HCT116 (cell line): ENCODE results near the gene RANGAP1. TPM values are rescaled to one million over a fixed set of nuclear protein-coding genes. Genes with fewer than 3 reads are reported as not detected.

Experiments
- ATAC-seq: fragments of 200-7000 bp; cut with Tn5 transposase; 2 replicates; pipeline ENCODE4 v1.9.1; 2020; ENCODE audit warnings: mild to moderate bottlenecking, moderate library complexity
- BruUV-seq: library from RNA; stranded (reverse); fragments of 400-500 nt; replicated peaks from 2 replicates; lab custom pipeline; 2021; lab: Mats Ljungman, UMichigan
- CTCF ChIA-PET: fragments of 300-600 bp; sonication (Branson Sonifier 250); formaldehyde crosslinking; loops from one replicate; lab custom pipeline; 2021; ENCODE audit warnings: antibody characterized with exemption; lab: Charles Lee
- POLR2A ChIA-PET: fragments of 300-600, 350-600 bp; sonication (Branson Sonifier 250); formaldehyde crosslinking; loops from one replicate; lab custom pipeline; 2021; ENCODE audit warnings: antibody characterized with exemption; lab: Charles Lee
- RAD21 ChIA-PET, 2 experiments: fragments of 300-600 bp; sonication (Branson Sonifier 250); formaldehyde crosslinking; loops; one replicate each; lab custom pipeline; 2023; ENCODE audit warnings: low total read pairs in 2 of 2; ENCODE audit not compliant: uncharacterized antibody in 2 of 2, unreplicated experiment in 2 of 2, low non-redundant PET in 1 of 2; lab: Charles Lee
- DNase-seq: peaks from one replicate; pipeline ENCODE4 v3.0.0-alpha.2; 2010; ENCODE audit warnings: low read depth, low spot score
- H2AFZ ChIP-seq: fragments of 200-600 bp; shearing (Covaris generic), sonication (generic); 2 replicates; pipeline ENCODE4 v1.6.1; 2017; ENCODE audit warnings: low read depth, mixed run types, mixed read lengths, antibody characterized with exemption, low read length; ENCODE audit not compliant: poor library complexity, severe bottlenecking
- H3K27ac ChIP-seq: 2 replicates; pipeline ENCODE4 v1.5.1; 2012; ENCODE audit warnings: low read depth, low read length
- H3K27me3 ChIP-seq: fragments of 200-600 bp; sonication (generic); 2 replicates; pipeline ENCODE4 v1.6.1; 2016; ENCODE audit warnings: mixed run types, low read length, mixed read lengths; ENCODE audit not compliant: insufficient read depth
- H3K36me3 ChIP-seq, 2 experiments: fragments of 200-500 bp in 1 of 2; fragments of 200-600 bp in 1 of 2; sonication (Bioruptor generic) in 1 of 2; sonication (generic) in 1 of 2; 2 replicates each; pipeline versions ENCODE4 v1.5.1 to v1.6.1; 2014 to 2016; ENCODE audit warnings: low read length in 2 of 2, inconsistent platforms in 1 of 2, mixed read lengths in 1 of 2, mixed run types in 1 of 2; ENCODE audit not compliant: insufficient read depth in 2 of 2, control insufficient read depth in 1 of 2
- H3K4me1 ChIP-seq, 2 experiments: fragments of 200-600 bp in 1 of 2; sonication (generic) in 1 of 2; 2 replicates each; pipeline versions ENCODE4 v1.5.1 to v1.6.1; 2012 to 2017; ENCODE audit warnings: low read length in 2 of 2, inconsistent platforms in 1 of 2, mild to moderate bottlenecking in 1 of 2, mixed read lengths in 1 of 2, mixed run types in 1 of 2, moderate library complexity in 1 of 2; ENCODE audit not compliant: insufficient read depth in 2 of 2, control insufficient read depth in 1 of 2
- H3K4me2 ChIP-seq: fragments of 200-600 bp; sonication (generic); 2 replicates; pipeline ENCODE4 v1.6.1; 2017; ENCODE audit warnings: mixed run types, low read length, mixed read lengths
- H3K4me3 ChIP-seq, 2 experiments: fragments of 200-600 bp in 1 of 2; sonication (generic) in 1 of 2; replicated peaks in 1 of 2; 2 replicates each; pipeline ENCODE4 v1.5.1; 2011 to 2016; ENCODE audit warnings: low read length in 2 of 2, control low read depth in 1 of 2, low read depth in 1 of 2, mild to moderate bottlenecking in 1 of 2, mixed read lengths in 1 of 2, mixed run types in 1 of 2
- H3K79me2 ChIP-seq: fragments of 200-600 bp; sonication (generic); 2 replicates; pipeline ENCODE4 v1.6.1; 2017; ENCODE audit warnings: mild to moderate bottlenecking, mixed run types, low read length, moderate library complexity, mixed read lengths; ENCODE audit not compliant: insufficient read depth
- H3K9ac ChIP-seq: fragments of 200-600 bp; sonication (generic); 2 replicates; pipeline ENCODE4 v1.6.1; 2016; ENCODE audit warnings: low read length, mixed read lengths
- H3K9me2 ChIP-seq: fragments of 200-600 bp; sonication (generic), shearing (Covaris generic); 2 replicates; pipeline ENCODE4 v1.6.1; 2017; ENCODE audit warnings: mixed run types, mild to moderate bottlenecking, moderate library complexity; ENCODE audit not compliant: insufficient read depth
- H3K9me3 ChIP-seq, 2 experiments: fragments of 200-500 bp in 1 of 2; fragments of 200-600 bp in 1 of 2; sonication (Bioruptor generic) in 1 of 2; sonication (generic) in 1 of 2; 2 replicates each; pipeline ENCODE4 v1.6.1; 2014 to 2017; ENCODE audit warnings: low read length in 2 of 2, mixed read lengths in 2 of 2, inconsistent platforms in 1 of 2, low read depth in 1 of 2, mild to moderate bottlenecking in 1 of 2, mixed run types in 1 of 2, moderate library complexity in 1 of 2; ENCODE audit not compliant: control insufficient read depth in 1 of 2, insufficient read depth in 1 of 2
- H4K20me1 ChIP-seq: fragments of 200-600 bp; sonication (generic), shearing (Covaris generic); 2 replicates; pipeline ENCODE4 v1.6.1; 2017; ENCODE audit warnings: mixed run types, mild to moderate bottlenecking, moderate library complexity; ENCODE audit not compliant: insufficient read depth
- ATF3 ChIP-seq: IDR thresholded peaks from 2 replicates; pipeline ENCODE4 v1.6.1; 2012
- CEBPB ChIP-seq: IDR thresholded peaks from 2 replicates; pipeline ENCODE4 v1.6.1; 2012; ENCODE audit warnings: low read depth
- CTCF ChIP-seq, 3 experiments: fragments of 200-600 bp in 1 of 3; sonication (generic) in 1 of 3; IDR thresholded peaks in 2 of 3; conservative IDR thresholded peaks in 1 of 3; 2 replicates each; pipeline ENCODE4 v1.5.1; 2012 to 2017; ENCODE audit warnings: low read depth in 2 of 3, low read length in 2 of 3, antibody characterized with exemption in 1 of 3, borderline replicate concordance in 1 of 3, control low read depth in 1 of 3, mild to moderate bottlenecking in 1 of 3, mixed read lengths in 1 of 3, mixed run types in 1 of 3, moderate library complexity in 1 of 3; ENCODE audit not compliant: insufficient read depth in 1 of 3
- EGR1 ChIP-seq: IDR thresholded peaks from 2 replicates; pipeline ENCODE4 v1.6.1; 2012; ENCODE audit warnings: low read depth
- ELF1 ChIP-seq: IDR thresholded peaks from 2 replicates; pipeline ENCODE4 v1.6.1; 2012; ENCODE audit warnings: low read depth, borderline replicate concordance
- EZH2phosphoT487 ChIP-seq: fragments of 200-600 bp; IDR thresholded peaks from 2 replicates; pipeline ENCODE4 v1.6.1; 2018; ENCODE audit warnings: antibody characterized with exemption, borderline replicate concordance
- FOSL1 ChIP-seq: IDR thresholded peaks from 2 replicates; pipeline ENCODE4 v1.6.1; 2012; ENCODE audit warnings: low read depth
- JUND ChIP-seq: IDR thresholded peaks from 2 replicates; pipeline ENCODE4 v1.6.1; 2012
- MAX ChIP-seq: IDR thresholded peaks from 2 replicates; pipeline ENCODE4 v1.6.1; 2012
- POLR2A ChIP-seq: IDR thresholded peaks from 2 replicates; pipeline ENCODE4 v1.7.0; 2011; ENCODE audit warnings: borderline replicate concordance; ENCODE audit not compliant: insufficient read depth, insufficient read length; ENCODE audit errors: extremely low read depth
- POLR2AphosphoS5 ChIP-seq: IDR thresholded peaks from 2 replicates; pipeline ENCODE4 v1.6.1; 2011; ENCODE audit warnings: mild to moderate bottlenecking, low read depth, low read length, moderate library complexity
- REST ChIP-seq: IDR thresholded peaks from 2 replicates; pipeline ENCODE4 v1.6.1; 2012; ENCODE audit warnings: low read depth
- SP1 ChIP-seq: IDR thresholded peaks from 2 replicates; pipeline ENCODE4 v1.6.1; 2012; ENCODE audit warnings: low read depth
- SRF ChIP-seq: IDR thresholded peaks from 2 replicates; pipeline ENCODE4 v1.6.1; 2012; ENCODE audit warnings: low read depth
- TCF7L2 ChIP-seq: IDR thresholded peaks from 2 replicates; pipeline ENCODE4 v1.7.0; 2011; ENCODE audit warnings: borderline replicate concordance, inconsistent platforms; ENCODE audit not compliant: insufficient read depth, insufficient read length; ENCODE audit errors: extremely low read depth
- YY1 ChIP-seq: IDR thresholded peaks from 2 replicates; pipeline ENCODE4 v1.6.1; 2011; ENCODE audit warnings: low read length, low read depth, moderate library complexity, mild to moderate bottlenecking; ENCODE audit not compliant: insufficient replicate concordance; ENCODE audit errors: extremely low read depth
- ZBTB33 ChIP-seq: IDR thresholded peaks from 2 replicates; pipeline ENCODE4 v1.6.1; 2011; ENCODE audit warnings: mild to moderate bottlenecking, low read length, moderate library complexity; ENCODE audit not compliant: insufficient replicate concordance; ENCODE audit errors: extremely low read depth
- ZFX ChIP-seq: fragments of 450-650 bp; IDR thresholded peaks from 2 replicates; pipeline ENCODE4 v1.6.1; 2017
- ZNF274 ChIP-seq: fragments of 200-500 bp; sonication (Bioruptor generic); IDR thresholded peaks from 2 replicates; pipeline ENCODE4 v1.6.1; 2014; ENCODE audit warnings: mild to moderate bottlenecking, low read depth, low read length, inconsistent platforms
- intact Hi-C: fragments of 100-400 bp; cut with micrococcal nuclease; formaldehyde crosslinking; loops from 2 replicates; pipeline ENCODE4 v1.10.0; 2022
- total RNA-seq: library from RNA; stranded (reverse); gene quantifications from one replicate; pipeline ENCODE4 v1.2.1, GENCODE V29; 2021; ENCODE audit not compliant: unreplicated experiment

RANGAP1 gene
- total RNA-seq, 1 experiment from 2014 or later = 121 TPM

- H4K20me1 ChIP-seq = no peaks in the 10 kb centered on the region
- POLR2A ChIA-PET = no interaction called here
- peaks cover 45% of the 10 kb centered on the region for H3K79me2 ChIP-seq
- no peak overlapping the region for H3K4me2 ChIP-seq
- no peak overlapping the region for H3K27ac ChIP-seq
- no peak for DNase-seq
- H3K4me1 ChIP-seq = peaks cover 3 to 9% of the 10 kb centered on the region in 2 experiments; a peak in 2 of 4 replicates
- no peaks in the 10 kb centered on the region for H3K9me2 ChIP-seq
- RAD21 ChIA-PET = no interaction called here
- CTCF ChIA-PET = no interaction called here
- H3K27me3 ChIP-seq = no peaks in the 10 kb centered on the region
- H3K9me3 ChIP-seq = no peaks in the 10 kb centered on the region
- no peaks in the 10 kb centered on the region for H3K36me3 ChIP-seq
- ATAC-seq = no peak
- no peak overlapping the region for H3K4me3 ChIP-seq
- TF ChIP-seq POLR2A = no peak
- no peak for TF ChIP-seq ZBTB33
- no peak for TF ChIP-seq ZFX
- TF ChIP-seq ATF3 = no peak
- no peak for TF ChIP-seq EGR1
- no peak for TF ChIP-seq POLR2AphosphoS5
- TF ChIP-seq FOSL1 = no peak
- TF ChIP-seq SRF = no peak
- no peak for TF ChIP-seq REST
- no peak for TF ChIP-seq SP1
- TF ChIP-seq EZH2phosphoT487 = no peak
- TF ChIP-seq YY1 = no peak
- no peak for TF ChIP-seq CEBPB
- no peak for TF ChIP-seq CTCF (IDR thresholded peaks at IDR 0.05 in 2 of 3, conservative IDR thresholded peaks at IDR 0.05 in 1 of 3; ENCODE audit: borderline replicate concordance in 1 of 3, insufficient read depth in 1 of 3, low read depth in 2 of 3, low read length in 2 of 3)
- no peak for TF ChIP-seq ELF1
- no peak for TF ChIP-seq TCF7L2
- no peak for TF ChIP-seq MAX
- TF ChIP-seq JUND = no peak
- no peak for TF ChIP-seq ZNF274
- intact Hi-C loops = no loop called here
- no TSS peak for BruUV-seq
- H3K9ac ChIP-seq = no peak overlapping the region
- H2AFZ ChIP-seq = no peak overlapping the region
These were observed 29.6 kb upstream of the RANGAP1 start for GRCh38 chr22:41315586-41315985.
